ENCODE measurements around the gene RASA3. TPM values are rescaled to one million over a fixed set of nuclear protein-coding genes. Genes with fewer than 3 reads are reported as not detected.

RASA3 gene
- total RNA-seq, 2 experiments from 2014 or later: 3.6 to 17.9 TPM

- H3K9me2 ChIP-seq (ENCODE audit: insufficient read depth, low read length): no peaks in the 10 kb centered on the region
- H4K20me1 ChIP-seq (ENCODE audit: insufficient read depth, low read length): no peaks in the 10 kb centered on the region
- H3K4me1 ChIP-seq (ENCODE audit: insufficient read depth, low read length, poor library complexity, severe bottlenecking): peaks cover 4% of the 10 kb centered on the region
- no peak overlapping the region for H3K4me3 ChIP-seq (ENCODE audit: low read depth, low read length, poor library complexity, severe bottlenecking)
- H3K36me3 ChIP-seq (ENCODE audit: insufficient read depth, low read length): no peaks in the 10 kb centered on the region
- no peak overlapping the region for H3K4me2 ChIP-seq (ENCODE audit: low read length)
- DNase-seq (ENCODE audit: low spot score): no peak
- no peak overlapping the region for H2AFZ ChIP-seq (ENCODE audit: low read length)
- intact Hi-C loops (cut with micrococcal nuclease; ENCODE audit: unreplicated experiment): no loop called here
- no TSS peak for BruUV-seq (replicated peaks)
- ChIA-PET CTCF (ENCODE audit: unreplicated experiment) (no interaction called here), POLR2A (interaction anchor here (0.8 kb wide), 1 partner anchor 12 kb away, joined by 3 read pairs; no protein-coding TSS in a partner anchor)
- no peaks in the 10 kb centered on the region for H3K79me2 ChIP-seq (ENCODE audit: insufficient read depth, low read depth, low read length)
- no peak overlapping the region for H3K27ac ChIP-seq (ENCODE audit: low read depth, low read length, poor library complexity, severe bottlenecking)
- H3K9me3 ChIP-seq (ENCODE audit: low read length): no peaks in the 10 kb centered on the region
- TF ChIP-seq CTCF (conservative IDR thresholded peaks at IDR 0.05; ENCODE audit: low read length): no peak
- no peak for TF ChIP-seq EZH2phosphoT487 (IDR thresholded peaks at IDR 0.05; ENCODE audit: borderline replicate concordance, low read depth, low read length)
Measured at GRCh38 chr13:114059428-114059827, 73.0 kb downstream of the RASA3 start.

GRCh38 chr13:114058051-114058867, 74.2 kb downstream of the RASA3 start:
- H3K27ac ChIP-seq (ENCODE audit: low read depth, low read length, poor library complexity, severe bottlenecking): no peak overlapping the region
- H3K36me3 ChIP-seq (ENCODE audit: insufficient read depth, low read length): no peaks in the 10 kb centered on the region
- H2AFZ ChIP-seq (ENCODE audit: low read length): no peak overlapping the region
- H4K20me1 ChIP-seq (ENCODE audit: insufficient read depth, low read length): no peaks in the 10 kb centered on the region
- BruUV-seq (replicated peaks): no TSS peak
- POLR2A ChIA-PET: interaction anchor here (0.8 to 1.3 kb wide), 2 partner anchors 9 to 11 kb away, joined by 3 read pairs; no protein-coding TSS in a partner anchor
- no peak overlapping the region for H3K4me3 ChIP-seq (ENCODE audit: low read depth, low read length, poor library complexity, severe bottlenecking)
- H3K79me2 ChIP-seq (ENCODE audit: insufficient read depth, low read depth, low read length): no peaks in the 10 kb centered on the region
- H3K4me1 ChIP-seq (ENCODE audit: insufficient read depth, low read length, poor library complexity, severe bottlenecking): peaks cover 3% of the 10 kb centered on the region
- TF ChIP-seq CTCF (conservative IDR thresholded peaks at IDR 0.05; ENCODE audit: low read length): no peak
- no peak for TF ChIP-seq EZH2phosphoT487 (IDR thresholded peaks at IDR 0.05; ENCODE audit: borderline replicate concordance, low read depth, low read length)
- CTCF ChIA-PET (ENCODE audit: unreplicated experiment): no interaction called here
- no peaks in the 10 kb centered on the region for H3K9me3 ChIP-seq (ENCODE audit: low read length)
- intact Hi-C loops (cut with micrococcal nuclease; ENCODE audit: unreplicated experiment): no loop called here
- no peaks in the 10 kb centered on the region for H3K9me2 ChIP-seq (ENCODE audit: insufficient read depth, low read length)
- DNase-seq (ENCODE audit: low spot score): no peak
- H3K4me2 ChIP-seq (ENCODE audit: low read length): no peak overlapping the region
